Effector memory CD4-positive, alpha-beta T cell (primary cell): ENCODE data around the gene SESN3.

ENCODE experiments used
- DNase-seq, 3 donors: peaks; one replicate each; pipeline ENCODE4 v3.0.0-alpha.2; 2020
- H3K27ac ChIP-seq: 2 replicates; pipeline ENCODE4 v1.7.0; 2013; ENCODE audit warnings: mild to moderate bottlenecking, low read length, moderate library complexity; ENCODE audit not compliant: insufficient read depth, poor library complexity, severe bottlenecking
- H3K27me3 ChIP-seq: replicated peaks from 2 replicates; pipeline ENCODE4 v1.7.0; 2013; ENCODE audit warnings: mild to moderate bottlenecking, low read length; ENCODE audit not compliant: insufficient read depth, control insufficient read depth, poor library complexity, severe bottlenecking
- H3K36me3 ChIP-seq: 2 replicates; pipeline ENCODE4 v1.7.0; 2013; ENCODE audit warnings: mild to moderate bottlenecking, low read length, moderate library complexity; ENCODE audit not compliant: control insufficient read depth, insufficient read depth
- H3K4me1 ChIP-seq: 2 replicates; pipeline ENCODE4 v1.7.0; 2013; ENCODE audit warnings: low read length, mild to moderate bottlenecking; ENCODE audit not compliant: control insufficient read depth, insufficient read depth, poor library complexity, severe bottlenecking
- H3K4me3 ChIP-seq: 2 replicates; pipeline ENCODE4 v1.7.0; 2013; ENCODE audit warnings: low read length, low read depth, mild to moderate bottlenecking; ENCODE audit not compliant: insufficient read depth, poor library complexity, severe bottlenecking
- H3K9me3 ChIP-seq: 2 replicates; pipeline ENCODE4 v1.7.0; 2013; ENCODE audit warnings: mild to moderate bottlenecking, low read length, moderate library complexity; ENCODE audit not compliant: control insufficient read depth

The SESN3 gene

GRCh38 chr11:95192717-95193116 lies 38.3 kb downstream of the SESN3 start:
- no peak overlapping the region for H3K27ac ChIP-seq

GRCh38 chr11:95187723-95188122 lies 43.3 kb downstream of the SESN3 start:
- H3K9me3 ChIP-seq = no peaks in the 10 kb centered on the region
- no peak for DNase-seq
- no peaks in the 10 kb centered on the region for H3K4me1 ChIP-seq
- no peaks in the 10 kb centered on the region for H3K27me3 ChIP-seq
- peaks cover 25% of the 10 kb centered on the region for H3K36me3 ChIP-seq
- H3K4me3 ChIP-seq = no peak overlapping the region
- no peak overlapping the region for H3K27ac ChIP-seq

More at GRCh38 chr11:95192717-95193116, 38.3 kb downstream of the SESN3 start:
- peaks cover 28% of the 10 kb centered on the region for H3K36me3 ChIP-seq
- H3K4me3 ChIP-seq = no peak overlapping the region
- no peaks in the 10 kb centered on the region for H3K4me1 ChIP-seq
- no peaks in the 10 kb centered on the region for H3K27me3 ChIP-seq
- no peak for DNase-seq
- H3K9me3 ChIP-seq = no peaks in the 10 kb centered on the region

GRCh38 chr11:95182397-95182796 lies 48.6 kb downstream of the SESN3 start:
- H3K36me3 ChIP-seq = peaks cover 14% of the 10 kb centered on the region
- H3K27ac ChIP-seq = no peak overlapping the region
- no peaks in the 10 kb centered on the region for H3K4me1 ChIP-seq
- no peaks in the 10 kb centered on the region for H3K27me3 ChIP-seq
- DNase-seq = no peak
- no peak overlapping the region for H3K4me3 ChIP-seq
- H3K9me3 ChIP-seq = no peaks in the 10 kb centered on the region

GRCh38 chr11:95175818-95176380 lies 55.1 kb downstream of the SESN3 start:
- H3K36me3 ChIP-seq = peaks cover 40% of the 10 kb centered on the region
- H3K27ac ChIP-seq = no peak overlapping the region
- no peak for DNase-seq
- no peaks in the 10 kb centered on the region for H3K4me1 ChIP-seq
- H3K9me3 ChIP-seq = no peaks in the 10 kb centered on the region
- H3K4me3 ChIP-seq = no peak overlapping the region
- no peaks in the 10 kb centered on the region for H3K27me3 ChIP-seq

- Histone ChIP-seq H3K27me3 (no peaks in the 10 kb centered on the region), H3K27ac (no peak overlapping the region), H3K9me3 (no peaks in the 10 kb centered on the region), H3K4me3 (no peak overlapping the region), H3K4me1 (no peaks in the 10 kb centered on the region), H3K36me3 (peaks cover 13% of the 10 kb centered on the region)
- DNase-seq = no peak
Measured at GRCh38 chr11:95170294-95170693, 60.7 kb downstream of the SESN3 start.

GRCh38 chr11:95166781-95167180 lies 64.2 kb downstream of the SESN3 start:
- Histone ChIP-seq H3K27me3 (no peaks in the 10 kb centered on the region), H3K36me3 (peaks cover 2% of the 10 kb centered on the region), H3K27ac (no peak overlapping the region), H3K4me3 (no peak overlapping the region), H3K4me1 (no peaks in the 10 kb centered on the region), H3K9me3 (no peaks in the 10 kb centered on the region)
- DNase-seq = no peak

GRCh38 chr11:95165638-95166037 lies 65.4 kb downstream of the SESN3 start:
- Histone ChIP-seq H3K4me3 (no peak overlapping the region), H3K4me1 (no peaks in the 10 kb centered on the region), H3K9me3 (no peaks in the 10 kb centered on the region), H3K27ac (no peak overlapping the region), H3K27me3 (no peaks in the 10 kb centered on the region), H3K36me3 (no peaks in the 10 kb centered on the region)
- DNase-seq = no peak

GRCh38 chr11:95163106-95163505 lies 67.9 kb downstream of the SESN3 start:
- no peak overlapping the region for H3K4me3 ChIP-seq
- no peak overlapping the region for H3K27ac ChIP-seq
- H3K9me3 ChIP-seq = no peaks in the 10 kb centered on the region
- no peaks in the 10 kb centered on the region for H3K36me3 ChIP-seq
- DNase-seq = no peak
- no peaks in the 10 kb centered on the region for H3K4me1 ChIP-seq
- no peaks in the 10 kb centered on the region for H3K27me3 ChIP-seq

GRCh38 chr11:95161248-95161647 lies 69.8 kb downstream of the SESN3 start:
- Histone ChIP-seq H3K4me3 (no peak overlapping the region), H3K36me3 (no peaks in the 10 kb centered on the region), H3K9me3 (no peaks in the 10 kb centered on the region), H3K27me3 (no peaks in the 10 kb centered on the region), H3K4me1 (no peaks in the 10 kb centered on the region), H3K27ac (no peak overlapping the region)
- DNase-seq = no peak

- H3K27ac ChIP-seq = no peak overlapping the region
- no peak for DNase-seq
- H3K9me3 ChIP-seq = no peaks in the 10 kb centered on the region
- peaks cover 16% of the 10 kb centered on the region for H3K4me1 ChIP-seq
- H3K27me3 ChIP-seq = no peaks in the 10 kb centered on the region
- no peak overlapping the region for H3K4me3 ChIP-seq
- H3K36me3 ChIP-seq = no peaks in the 10 kb centered on the region
Measured at GRCh38 chr11:95157824-95158223, 73.2 kb downstream of the SESN3 start.
